ENCODE results near the gene SYDE2.

DNA sequence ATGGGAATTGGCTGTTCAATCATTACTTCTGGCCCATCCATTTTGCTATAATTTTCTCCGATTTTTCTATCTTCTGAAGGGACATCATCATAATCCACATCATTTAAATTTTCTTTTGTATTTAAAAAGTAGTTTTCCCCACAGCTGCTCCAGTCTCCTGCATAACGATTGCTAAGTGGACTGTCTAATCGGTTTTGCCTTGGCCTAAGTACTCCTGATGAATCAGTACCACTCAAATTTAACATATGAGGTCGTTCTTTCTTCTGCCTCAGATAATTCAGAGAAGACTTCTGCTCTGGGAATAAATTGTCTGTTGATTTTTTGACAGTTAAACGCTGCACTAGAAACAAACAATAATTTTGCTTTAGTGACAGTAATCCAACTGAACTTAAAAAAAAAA, 41.9 kb downstream of the SYDE2 start:
- no peak for TF ChIP-seq EZH2 (IDR thresholded peaks at IDR 0.05; ENCODE audit: borderline replicate concordance, insufficient read depth, low read depth, low read length, poor library complexity, severe bottlenecking)
- TF ChIP-seq, protein P1, sequence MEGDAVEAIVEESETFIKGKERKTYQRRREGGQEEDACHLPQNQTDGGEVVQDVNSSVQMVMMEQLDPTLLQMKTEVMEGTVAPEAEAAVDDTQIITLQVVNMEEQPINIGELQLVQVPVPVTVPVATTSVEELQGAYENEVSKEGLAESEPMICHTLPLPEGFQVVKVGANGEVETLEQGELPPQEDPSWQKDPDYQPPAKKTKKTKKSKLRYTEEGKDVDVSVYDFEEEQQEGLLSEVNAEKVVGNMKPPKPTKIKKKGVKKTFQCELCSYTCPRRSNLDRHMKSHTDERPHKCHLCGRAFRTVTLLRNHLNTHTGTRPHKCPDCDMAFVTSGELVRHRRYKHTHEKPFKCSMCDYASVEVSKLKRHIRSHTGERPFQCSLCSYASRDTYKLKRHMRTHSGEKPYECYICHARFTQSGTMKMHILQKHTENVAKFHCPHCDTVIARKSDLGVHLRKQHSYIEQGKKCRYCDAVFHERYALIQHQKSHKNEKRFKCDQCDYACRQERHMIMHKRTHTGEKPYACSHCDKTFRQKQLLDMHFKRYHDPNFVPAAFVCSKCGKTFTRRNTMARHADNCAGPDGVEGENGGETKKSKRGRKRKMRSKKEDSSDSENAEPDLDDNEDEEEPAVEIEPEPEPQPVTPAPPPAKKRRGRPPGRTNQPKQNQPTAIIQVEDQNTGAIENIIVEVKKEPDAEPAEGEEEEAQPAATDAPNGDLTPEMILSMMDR (IDR thresholded peaks at IDR 0.05): no peak

All from B cell (primary cell).